ENCODE results near the gene MAP2K2.
"Not testable (repeated sequence)": the region's sequence is repeated elsewhere in the genome, so short reads cannot be mapped to it uniquely, and the experiment has no call there.

- TF ChIP-seq CTCF (conservative IDR thresholded peaks at IDR 0.05; ENCODE audit: low read depth, low read length); EZH2 (IDR thresholded peaks at IDR 0.05; ENCODE audit: borderline replicate concordance, low read depth, low read length, poor library complexity, severe bottlenecking): not testable (repeated sequence)
These were observed 5.1 kb upstream of the MAP2K2 start for GRCh38 chr19:4129050-4129449.
